Anterior cingulate cortex (tissue), 58 donors: ENCODE results near the gene ARHGAP6.
"Not testable (repeated sequence)": the region's sequence is repeated elsewhere in the genome, so short reads cannot be mapped to it uniquely, and the experiment has no call there.

Source experiments
- DNase-seq, 58 donors: peaks; one replicate each; lab custom pipeline; 2025; lab: John Stamatoyannopoulos, UW

The ARHGAP6 gene

DNA sequence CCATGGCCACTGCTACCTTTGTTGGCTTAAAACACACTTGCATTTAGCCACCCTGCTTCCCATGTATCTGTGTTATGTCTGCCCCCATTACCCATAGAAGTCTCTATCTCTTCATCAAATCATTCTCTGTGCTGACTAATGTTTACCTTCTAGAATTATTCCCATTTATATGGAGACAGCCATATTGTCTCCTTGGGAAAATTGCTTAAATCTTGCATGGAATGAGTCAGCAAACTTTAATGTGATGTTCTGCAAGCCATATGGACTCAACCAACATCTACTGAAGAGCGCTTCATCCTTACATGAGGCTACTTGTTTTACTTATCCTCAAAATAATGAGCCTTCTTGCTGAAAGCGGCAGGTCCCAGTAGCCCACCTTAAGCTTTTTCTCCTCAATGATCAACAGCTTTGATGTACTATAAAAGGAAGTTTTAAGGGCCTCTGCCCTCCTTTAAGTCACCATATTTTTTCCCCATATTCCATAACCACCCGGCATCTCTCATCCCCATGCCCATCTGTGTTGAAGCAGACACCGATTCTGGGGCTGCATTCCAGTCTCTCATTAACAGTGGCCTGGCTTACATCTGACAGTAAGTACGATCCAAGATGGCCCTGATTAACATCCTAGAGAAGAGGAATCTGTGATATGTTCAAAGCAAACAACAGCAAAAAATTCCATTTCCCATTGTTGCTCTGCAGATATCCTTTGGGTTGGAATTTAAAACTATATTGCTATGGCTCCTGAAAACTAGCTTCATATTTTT is 130.4 kb downstream of the ARHGAP6 start:
- DNase-seq = no peak

DNA sequence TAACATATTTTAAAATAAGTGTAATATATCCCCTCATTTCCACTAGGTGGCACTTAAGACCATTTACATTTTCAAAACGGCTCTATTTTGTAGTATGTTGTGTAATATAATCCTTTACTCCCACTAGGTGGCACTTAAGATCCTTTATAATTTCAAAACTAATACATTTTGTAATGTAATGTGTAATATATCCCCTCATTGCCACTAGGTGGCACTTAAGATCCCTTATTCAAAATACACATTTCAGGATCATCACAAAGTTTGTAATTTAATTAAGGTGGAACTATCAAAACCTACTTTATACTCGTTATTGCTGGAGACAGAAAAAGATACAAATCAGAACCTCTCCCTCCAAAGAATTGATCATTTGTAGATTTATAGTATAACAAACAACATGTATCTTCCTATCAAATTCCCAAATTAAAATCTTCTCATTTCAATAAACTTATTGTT is 132.5 kb downstream of the ARHGAP6 start:
- peak in 2 of 58 donors; percentile 7 to 54 for DNase-seq

DNA sequence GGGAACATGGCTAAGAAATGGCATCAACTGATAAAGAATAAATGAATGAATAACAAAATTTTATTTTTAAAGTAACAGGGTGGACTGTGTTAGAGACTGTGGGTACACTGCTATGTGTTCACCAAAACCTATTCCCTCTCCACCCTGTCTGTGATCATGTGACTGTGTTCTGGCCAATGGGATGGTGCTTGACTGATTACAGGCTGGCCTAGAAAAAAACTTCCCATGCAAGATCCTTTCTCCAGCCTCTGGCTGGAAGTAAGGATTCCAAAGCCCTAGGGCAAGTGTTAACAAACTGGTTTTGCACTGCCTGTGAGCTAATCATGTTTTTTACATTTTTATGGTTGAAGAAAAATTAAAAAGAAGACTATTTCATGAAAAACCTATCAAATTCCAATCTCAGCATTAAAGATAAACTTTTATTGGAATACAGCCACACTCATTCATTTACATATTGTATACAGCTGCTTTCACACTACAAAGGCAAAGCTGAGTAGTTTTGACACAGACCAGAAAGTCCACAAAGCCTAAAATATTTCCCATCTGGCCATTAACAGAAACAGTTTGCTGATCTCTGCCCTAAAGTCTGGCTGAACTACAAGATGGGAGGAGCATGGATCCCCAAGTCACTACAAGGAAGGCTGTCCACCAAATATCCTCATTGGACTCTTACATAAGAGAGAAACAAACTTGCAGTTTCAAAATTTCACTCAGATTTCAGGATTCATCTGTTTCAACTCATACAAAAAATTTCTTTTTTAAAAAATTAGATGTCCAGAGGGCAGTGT is 133.2 kb downstream of the ARHGAP6 start:
- no peak for DNase-seq

DNA sequence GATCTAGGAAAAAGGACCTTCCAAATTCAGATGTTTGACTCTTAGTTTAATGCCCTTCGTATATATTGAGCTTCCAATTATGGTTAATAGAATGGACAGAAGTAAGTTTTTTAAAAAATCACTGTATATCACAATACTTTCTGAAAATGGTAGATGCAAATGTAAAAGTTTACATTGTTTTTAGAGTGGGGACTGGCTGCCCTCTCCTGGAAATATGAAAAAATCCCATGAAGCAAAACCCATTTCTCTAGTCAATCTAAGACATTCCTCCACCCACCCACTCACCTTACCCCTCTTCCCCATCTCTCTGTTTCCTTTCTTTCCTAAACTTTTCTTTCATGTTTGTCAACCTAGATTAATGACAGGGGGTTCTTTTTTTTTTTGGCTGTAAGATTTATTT is 134.5 kb downstream of the ARHGAP6 start:
- peak in 1 of 58 donors; percentile 0 for DNase-seq

DNA sequence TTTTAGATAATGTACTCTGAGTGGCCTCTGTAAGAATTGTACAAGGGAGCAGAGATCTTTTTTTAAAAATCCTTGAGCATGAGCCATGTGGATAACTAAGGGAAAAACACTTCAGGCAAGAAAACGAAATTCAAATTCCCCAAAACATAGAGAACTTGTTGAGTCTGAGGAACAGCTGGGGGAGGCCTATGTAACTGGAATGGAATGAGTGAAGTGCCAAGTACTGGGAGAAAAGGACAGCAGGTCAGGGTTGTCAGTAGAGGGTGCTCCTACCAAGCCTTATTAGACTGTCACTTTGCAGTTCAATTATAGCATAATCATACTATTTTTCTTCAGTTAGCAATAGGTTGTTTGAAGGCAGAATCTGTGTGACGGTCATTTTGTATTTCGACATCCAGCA is 135.1 kb downstream of the ARHGAP6 start:
- no peak for DNase-seq

DNA sequence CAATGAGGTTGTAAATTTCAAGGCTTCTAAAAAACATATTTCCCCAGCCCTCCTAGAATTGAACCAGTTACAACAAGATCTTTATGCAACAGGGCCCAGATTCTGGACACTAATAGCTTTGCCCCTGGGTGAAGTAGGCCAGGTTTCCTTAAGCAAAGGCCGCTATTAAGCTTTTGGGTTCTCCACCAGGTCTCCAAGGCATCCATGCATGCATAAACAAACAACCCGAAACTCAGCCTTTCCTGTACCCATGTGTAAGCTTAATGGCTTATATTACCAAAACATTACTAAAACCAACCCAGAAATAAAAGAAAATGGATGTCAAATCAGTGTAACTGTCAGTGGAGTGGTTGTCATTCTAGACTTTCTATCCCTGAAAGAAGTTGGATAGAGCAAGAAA is 137.1 kb downstream of the ARHGAP6 start:
- no peak for DNase-seq

DNA sequence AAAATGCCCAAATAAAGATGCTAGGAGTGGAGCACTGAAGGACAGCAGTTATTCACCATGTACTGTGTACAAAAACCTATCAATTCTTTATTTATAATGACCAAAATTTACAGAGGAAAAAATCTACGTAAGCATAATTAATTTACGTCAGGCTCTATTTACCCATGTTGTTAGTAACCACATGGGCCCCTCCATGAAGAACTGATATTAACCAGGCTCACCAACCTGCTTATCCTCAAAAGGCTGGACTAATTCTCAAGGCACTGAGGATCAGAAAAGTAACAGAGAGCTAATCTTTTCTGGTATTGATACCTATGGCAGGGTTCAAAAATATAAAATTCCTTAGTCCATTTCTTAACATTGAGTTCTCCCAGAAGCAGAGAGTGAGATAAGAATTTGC is 140.0 kb downstream of the ARHGAP6 start:
- DNase-seq = no peak

DNA sequence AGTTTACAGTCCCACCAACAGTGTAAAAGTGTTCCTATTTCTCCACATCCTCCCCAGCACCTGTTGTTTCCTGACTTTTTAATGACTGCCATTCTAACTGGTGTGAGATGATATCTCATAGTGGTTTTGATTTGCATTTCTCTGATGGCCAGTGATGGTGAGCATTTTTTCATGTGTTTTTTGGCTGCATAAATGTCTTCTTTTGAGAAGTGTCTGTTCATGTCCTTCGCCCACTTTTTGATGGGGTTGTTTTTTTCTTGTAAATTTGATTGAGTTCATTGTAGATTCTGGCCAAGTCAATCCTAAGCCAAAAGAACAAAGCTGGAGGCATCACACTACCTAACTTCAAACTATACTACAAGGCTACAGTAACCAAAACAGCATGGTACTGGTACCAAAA is 146.5 kb downstream of the ARHGAP6 start:
- DNase-seq = not testable (repeated sequence)

DNA sequence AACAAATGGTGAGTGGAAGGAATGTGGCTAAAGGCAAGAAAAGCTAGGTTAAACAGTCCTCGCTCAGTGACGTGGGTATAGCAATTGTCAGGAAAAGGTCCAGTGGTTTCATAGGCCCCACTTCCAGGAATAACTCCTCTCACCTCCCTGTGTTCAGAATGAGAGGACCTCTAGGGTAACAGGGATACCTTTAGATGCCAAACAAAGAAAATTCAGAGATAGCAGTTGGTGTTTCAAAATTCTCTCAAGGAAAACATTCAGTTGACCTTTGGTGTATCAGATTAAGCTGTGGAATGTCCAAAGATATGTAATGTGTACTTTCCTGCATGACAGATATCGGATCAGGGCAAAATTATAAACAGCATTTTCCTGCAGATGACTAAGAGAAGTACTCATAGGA is 155.9 kb downstream of the ARHGAP6 start:
- no peak for DNase-seq

DNA sequence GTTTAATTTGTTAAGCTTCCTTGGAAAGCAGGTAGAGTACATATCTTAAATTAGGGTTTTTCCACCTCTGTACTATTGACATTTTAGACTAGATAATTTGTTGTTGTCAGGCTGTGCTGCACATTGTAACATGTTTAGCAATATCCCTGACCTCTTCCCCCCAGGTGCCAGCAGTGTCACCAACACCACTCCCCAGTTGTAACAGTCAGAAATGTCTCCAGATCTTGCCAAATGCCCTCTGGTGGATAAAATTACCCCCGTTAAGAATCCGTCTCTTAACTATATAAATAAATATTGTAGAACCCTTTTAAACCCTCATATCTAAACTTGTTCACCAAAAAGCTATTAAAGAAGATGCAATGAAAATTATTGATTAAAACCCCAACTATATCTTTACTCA is 161.5 kb downstream of the ARHGAP6 start:
- no peak for DNase-seq

DNA sequence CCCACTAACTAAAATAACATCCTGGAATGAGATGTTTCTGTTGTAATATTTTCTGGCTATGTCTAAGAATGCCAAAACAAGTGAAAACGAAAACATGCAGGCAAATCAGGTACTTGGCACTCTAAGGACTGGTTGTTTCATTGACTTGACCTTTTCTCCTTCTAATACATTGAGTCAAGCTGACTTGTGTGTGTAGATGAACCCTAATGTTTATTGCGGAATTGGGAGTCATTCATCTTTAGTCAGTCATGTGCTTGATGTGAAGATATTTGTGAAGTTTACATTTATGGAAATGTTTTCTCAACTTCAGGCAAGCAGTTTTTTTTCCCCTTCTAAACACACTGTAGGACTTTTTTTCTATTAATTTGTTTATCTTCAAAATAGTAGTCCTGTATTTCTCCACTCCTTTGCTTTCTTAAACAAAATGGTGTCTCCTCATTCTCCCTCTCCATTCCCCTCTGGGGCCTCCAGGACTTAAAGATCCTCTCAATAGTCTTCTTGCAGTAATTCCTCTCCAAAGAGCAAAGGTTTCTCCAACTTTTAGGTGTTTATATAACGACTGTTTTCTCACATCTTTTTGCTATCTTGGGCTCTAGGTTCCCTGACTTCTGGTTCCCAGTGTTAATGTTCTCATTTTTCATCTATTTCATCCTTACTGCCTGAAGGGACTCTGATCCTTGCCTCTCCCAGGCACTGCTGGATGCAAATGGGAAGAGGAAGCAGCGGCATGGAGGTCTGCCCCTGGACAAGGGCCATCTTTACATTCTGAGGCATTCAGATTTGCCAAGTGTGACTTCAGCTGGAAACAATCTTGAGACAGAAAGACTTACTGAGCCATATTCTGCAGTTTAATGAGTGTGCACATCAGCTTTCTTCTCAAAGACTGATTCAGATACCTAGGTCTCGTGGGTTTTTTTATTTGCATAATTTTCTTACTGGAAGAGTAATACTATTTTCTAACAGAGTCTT is 166.4 kb downstream of the ARHGAP6 start:
- DNase-seq = no peak

DNA sequence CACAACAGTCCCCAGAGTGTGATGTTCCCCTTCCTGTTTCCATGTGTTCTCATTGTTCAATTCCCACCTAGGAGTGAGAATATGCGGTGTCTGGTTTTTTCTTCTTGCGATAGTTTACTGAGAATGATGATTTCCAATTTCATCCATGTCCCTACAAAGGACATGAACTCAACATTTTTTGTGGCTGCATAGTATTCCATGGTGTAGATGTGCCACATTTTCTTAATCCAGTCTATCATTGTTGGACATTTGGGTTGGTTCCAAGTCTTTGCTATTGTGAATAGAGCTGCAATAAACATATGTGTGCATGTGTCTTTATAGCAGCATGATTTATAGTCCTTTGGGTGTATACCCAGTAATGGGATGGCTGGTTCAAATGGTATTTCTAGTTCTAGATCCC is 174.3 kb downstream of the ARHGAP6 start:
- DNase-seq = not testable (repeated sequence)

DNA sequence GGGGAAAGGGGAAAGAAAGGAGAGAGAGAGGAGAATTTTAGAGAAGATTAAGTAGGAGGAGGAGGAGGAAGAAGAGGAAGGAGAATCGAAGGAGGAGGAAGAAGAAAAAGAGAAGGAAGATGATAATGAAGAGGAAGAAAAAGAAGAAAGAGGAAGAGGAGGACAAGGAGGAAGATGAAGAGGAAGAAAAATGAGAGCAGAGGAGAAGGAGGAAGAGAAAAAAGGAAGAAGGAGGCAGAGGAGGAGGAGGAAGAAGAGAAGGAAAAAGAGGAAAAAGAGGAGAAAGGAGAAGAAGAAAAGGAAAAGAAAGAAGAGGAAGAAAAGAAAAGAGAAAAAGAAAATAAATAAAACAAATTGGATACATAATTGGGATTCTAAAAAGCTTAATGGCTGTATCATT is 181.4 kb downstream of the ARHGAP6 start:
- no peak for DNase-seq

DNA sequence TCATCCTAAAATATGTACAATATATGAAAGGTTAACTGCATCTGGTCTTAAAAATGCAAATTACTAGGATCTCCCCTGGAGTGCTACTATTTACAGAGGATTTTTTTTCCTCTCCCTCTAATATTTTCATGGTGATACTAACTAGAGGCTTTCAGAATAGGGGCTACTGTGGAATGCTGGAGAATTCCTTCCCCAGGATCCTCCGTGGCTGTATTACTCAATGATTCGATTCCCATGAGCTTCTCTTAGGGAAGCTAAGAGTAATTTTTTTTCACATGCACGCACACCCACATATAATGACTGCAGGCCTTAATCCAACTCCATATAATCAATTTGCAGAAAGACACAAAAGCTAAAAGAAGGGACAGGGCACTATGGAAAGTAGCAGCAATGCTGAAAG is 184.7 kb downstream of the ARHGAP6 start:
- DNase-seq = no peak

DNA sequence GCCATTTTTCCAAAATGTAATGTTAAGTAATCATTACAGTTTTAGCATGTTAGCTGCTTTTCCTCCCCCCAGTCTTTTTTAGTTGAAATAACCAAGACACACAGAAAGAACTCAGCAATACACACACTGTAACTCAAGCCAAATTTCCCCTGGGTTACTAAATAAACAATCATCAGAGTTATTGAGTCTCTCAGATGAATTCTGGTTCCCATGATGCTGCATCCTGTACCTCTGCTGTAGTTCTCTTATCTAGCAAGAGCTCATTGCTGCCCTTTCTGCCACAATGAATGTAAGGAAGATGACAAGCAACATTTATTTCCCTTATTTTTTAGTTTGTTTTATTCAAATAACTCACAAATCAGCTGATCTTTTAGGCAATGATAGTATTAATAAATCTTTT is 185.1 kb downstream of the ARHGAP6 start:
- DNase-seq = no peak

DNA sequence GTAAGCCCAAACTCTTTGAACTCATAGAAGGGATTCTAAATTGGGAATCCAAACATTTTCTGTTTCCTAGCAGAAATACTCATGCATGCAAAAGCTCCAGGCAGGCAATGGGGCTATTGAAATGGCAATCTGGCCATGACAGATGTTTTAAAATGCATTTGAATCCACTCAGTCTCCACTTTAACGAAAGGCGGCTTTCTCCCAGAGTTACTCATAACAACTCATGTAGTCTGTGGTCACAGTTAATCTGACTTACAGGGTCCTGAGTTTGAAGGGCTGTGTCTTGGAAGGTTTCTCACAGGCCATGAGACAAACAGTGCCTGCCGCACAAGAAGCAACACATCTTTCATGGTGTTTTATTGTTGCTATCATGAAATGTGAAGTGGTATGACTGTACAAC is 186.8 kb downstream of the ARHGAP6 start:
- no peak for DNase-seq

DNA sequence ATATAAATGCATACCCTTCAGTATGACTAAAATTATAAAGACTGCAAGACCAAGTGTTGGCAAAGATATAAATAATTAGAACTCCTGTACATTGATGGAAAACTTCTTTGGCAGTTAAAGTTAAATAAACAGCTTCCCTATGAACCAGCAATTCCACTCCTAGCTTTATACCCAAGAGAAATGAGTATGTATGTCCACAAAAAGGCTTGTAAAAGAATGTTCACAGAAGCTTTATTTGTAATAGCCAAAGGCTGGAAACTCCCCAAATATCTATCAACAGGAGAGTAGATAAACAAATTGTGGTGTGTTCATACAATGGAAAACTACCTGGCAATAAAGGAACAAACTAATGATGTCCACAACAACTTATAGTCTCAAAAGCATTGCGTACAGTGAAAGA is 187.7 kb downstream of the ARHGAP6 start:
- DNase-seq = no peak

DNA sequence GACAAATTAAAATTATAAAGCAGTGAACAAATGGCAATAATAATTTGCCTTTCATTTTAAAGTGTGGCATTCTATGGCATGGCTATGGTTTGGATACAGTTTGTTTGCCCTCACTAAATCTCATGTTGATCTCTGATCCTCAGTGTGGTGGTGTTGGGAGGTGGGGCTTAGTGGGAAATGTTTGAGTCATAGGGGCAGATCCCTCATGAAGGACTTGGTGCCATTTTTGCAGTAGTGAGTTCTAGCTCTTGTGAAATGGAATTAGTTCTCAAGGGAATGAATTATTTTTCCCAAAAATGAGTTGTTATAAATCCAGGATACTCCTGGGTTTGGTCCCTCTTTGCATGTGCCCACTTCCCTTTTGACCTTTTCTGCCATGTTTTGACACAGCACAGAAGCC is 191.1 kb downstream of the ARHGAP6 start:
- DNase-seq = no peak

DNA sequence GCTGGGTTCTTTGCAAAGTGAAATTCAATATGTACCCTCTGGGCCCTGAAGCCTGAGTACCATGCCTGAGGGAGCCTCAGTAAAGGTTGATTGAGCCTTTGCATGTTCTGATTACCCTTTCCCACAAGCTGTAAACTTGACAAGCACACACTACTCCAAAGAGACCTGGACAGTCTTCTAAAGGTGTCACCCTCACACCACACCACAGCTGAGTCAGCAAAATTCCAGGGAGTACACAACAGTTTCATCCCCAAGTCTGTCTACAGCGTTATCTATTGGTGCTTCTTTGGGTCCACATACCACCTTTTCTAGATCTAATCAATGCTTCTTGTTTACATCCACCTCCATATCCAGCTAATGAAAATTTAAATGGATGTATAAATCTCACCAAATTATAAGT is 191.7 kb downstream of the ARHGAP6 start:
- DNase-seq = no peak

DNA sequence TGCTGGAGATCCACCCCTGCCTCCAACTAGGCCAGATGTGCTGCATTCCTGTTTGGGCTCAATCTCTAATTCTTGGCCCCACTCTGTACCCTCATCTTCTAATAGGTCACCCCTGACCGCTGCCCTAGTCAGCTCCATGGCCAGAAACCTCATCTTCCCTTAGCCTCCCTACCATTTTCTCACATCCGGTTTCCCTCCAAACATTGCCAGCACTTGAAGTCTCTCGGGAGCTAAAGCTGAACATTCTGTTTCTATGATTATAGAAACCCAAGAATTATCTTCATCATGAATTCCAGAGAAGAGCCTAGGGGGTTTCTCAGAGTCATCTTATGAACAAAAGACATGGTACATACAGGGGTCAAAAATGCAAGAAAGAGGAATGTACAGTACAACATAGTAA is 192.8 kb downstream of the ARHGAP6 start:
- DNase-seq = no peak

DNA sequence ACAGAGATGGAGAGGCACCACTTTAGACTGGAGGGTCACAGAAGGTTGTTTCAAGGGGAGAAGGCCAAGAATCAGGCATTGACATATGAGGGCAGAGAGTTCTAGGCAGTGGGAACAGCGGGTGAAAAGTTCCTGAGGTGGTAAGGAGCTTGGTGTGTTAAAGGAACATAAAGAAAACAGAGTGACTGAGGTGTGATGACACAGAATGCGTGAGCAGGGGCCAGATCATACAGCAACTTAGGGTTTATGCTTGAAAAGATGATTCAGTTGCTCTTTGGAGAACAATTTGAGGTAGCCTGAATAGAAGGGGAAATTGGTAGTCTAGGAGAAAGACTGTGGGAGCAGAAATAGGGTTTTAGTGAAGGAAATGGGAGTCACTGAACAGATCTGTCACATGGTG is 193.3 kb downstream of the ARHGAP6 start:
- no peak for DNase-seq
